ENCODE measurements around the gene EEPD1.

Gene EEPD1

GRCh38 chr7:36153571-36154097 lies 580 bp downstream of the EEPD1 start:
- DNase-seq (ENCODE audit: low read depth in 1 of 2, low spot score in 1 of 2) = no peak
- in situ Hi-C loops (cut with HindIII; ENCODE audit: low pct_unique_long_range_greater_than_20kb, low sequenced_read_pairs) = no loop called here
- no peak for TF ChIP-seq JUND (IDR thresholded peaks at IDR 0.05; ENCODE audit: low read depth)

- TF ChIP-seq JUND (IDR thresholded peaks at IDR 0.05; ENCODE audit: low read depth) = no peak
- in situ Hi-C loops (cut with HindIII; ENCODE audit: low pct_unique_long_range_greater_than_20kb, low sequenced_read_pairs) = no loop called here
- no peak for DNase-seq (ENCODE audit: low read depth in 1 of 2, low spot score in 1 of 2)
These were observed 1.5 kb downstream of the EEPD1 start for GRCh38 chr7:36154255-36155212.

- in situ Hi-C loops (cut with HindIII; ENCODE audit: low pct_unique_long_range_greater_than_20kb, low sequenced_read_pairs) = no loop called here
- TF ChIP-seq JUND (IDR thresholded peaks at IDR 0.05; ENCODE audit: low read depth) = no peak
- DNase-seq (ENCODE audit: low read depth in 1 of 2, low spot score in 1 of 2) = no peak
These were observed 2.8 kb downstream of the EEPD1 start for GRCh38 chr7:36155811-36156361.

GRCh38 chr7:36157527-36158320 lies 4.7 kb downstream of the EEPD1 start:
- no peak for DNase-seq (ENCODE audit: low read depth in 1 of 2, low spot score in 1 of 2)
- TF ChIP-seq JUND (IDR thresholded peaks at IDR 0.05; ENCODE audit: low read depth) = no peak
- in situ Hi-C loops (cut with HindIII; ENCODE audit: low pct_unique_long_range_greater_than_20kb, low sequenced_read_pairs) = no loop called here

GRCh38 chr7:36158321-36158605 lies 5.2 kb downstream of the EEPD1 start:
- in situ Hi-C loops (cut with HindIII; ENCODE audit: low pct_unique_long_range_greater_than_20kb, low sequenced_read_pairs) = no loop called here
- DNase-seq (ENCODE audit: low read depth in 1 of 2, low spot score in 1 of 2) = no peak
- TF ChIP-seq JUND (IDR thresholded peaks at IDR 0.05; ENCODE audit: low read depth) = no peak

GRCh38 chr7:36159618-36160017 lies 6.6 kb downstream of the EEPD1 start:
- TF ChIP-seq JUND (IDR thresholded peaks at IDR 0.05; ENCODE audit: low read depth) = no peak
- in situ Hi-C loops (cut with HindIII; ENCODE audit: low pct_unique_long_range_greater_than_20kb, low sequenced_read_pairs) = no loop called here
- DNase-seq (ENCODE audit: low read depth in 1 of 2, low spot score in 1 of 2) = no peak

GRCh38 chr7:36160313-36160712 lies 7.3 kb downstream of the EEPD1 start:
- DNase-seq (ENCODE audit: low read depth in 1 of 2, low spot score in 1 of 2) = no peak
- in situ Hi-C loops (cut with HindIII; ENCODE audit: low pct_unique_long_range_greater_than_20kb, low sequenced_read_pairs) = no loop called here
- TF ChIP-seq JUND (IDR thresholded peaks at IDR 0.05; ENCODE audit: low read depth) = no peak

GRCh38 chr7:36161996-36162395 lies 8.9 kb downstream of the EEPD1 start:
- peak; percentile 38 to 96 for DNase-seq (ENCODE audit: low read depth in 1 of 2, low spot score in 1 of 2)
- TF ChIP-seq JUND (IDR thresholded peaks at IDR 0.05; ENCODE audit: low read depth) = no peak
- in situ Hi-C loops (cut with HindIII; ENCODE audit: low pct_unique_long_range_greater_than_20kb, low sequenced_read_pairs) = no loop called here

GRCh38 chr7:36165059-36165458 lies 12.0 kb downstream of the EEPD1 start:
- no peak for TF ChIP-seq JUND (IDR thresholded peaks at IDR 0.05; ENCODE audit: low read depth)
- in situ Hi-C loops (cut with HindIII; ENCODE audit: low pct_unique_long_range_greater_than_20kb, low sequenced_read_pairs) = no loop called here
- DNase-seq (ENCODE audit: low read depth in 1 of 2, low spot score in 1 of 2) = no peak

- in situ Hi-C loops (cut with HindIII; ENCODE audit: low pct_unique_long_range_greater_than_20kb, low sequenced_read_pairs) = no loop called here
- DNase-seq (ENCODE audit: low read depth in 1 of 2, low spot score in 1 of 2) = no peak
- TF ChIP-seq JUND (IDR thresholded peaks at IDR 0.05; ENCODE audit: low read depth) = no peak
These were observed 12.7 kb downstream of the EEPD1 start for GRCh38 chr7:36165802-36166201.

- no peak for TF ChIP-seq JUND (IDR thresholded peaks at IDR 0.05; ENCODE audit: low read depth)
- no peak for DNase-seq (ENCODE audit: low read depth in 1 of 2, low spot score in 1 of 2)
- in situ Hi-C loops (cut with HindIII; ENCODE audit: low pct_unique_long_range_greater_than_20kb, low sequenced_read_pairs) = no loop called here
These were observed 14.5 kb downstream of the EEPD1 start for GRCh38 chr7:36167403-36168050.

GRCh38 chr7:36171503-36171902 lies 18.4 kb downstream of the EEPD1 start:
- in situ Hi-C loops (cut with HindIII; ENCODE audit: low pct_unique_long_range_greater_than_20kb, low sequenced_read_pairs) = no loop called here
- no peak for TF ChIP-seq JUND (IDR thresholded peaks at IDR 0.05; ENCODE audit: low read depth)
- DNase-seq (ENCODE audit: low read depth in 1 of 2, low spot score in 1 of 2) = no peak

All from T47D (cell line).